HG03432 (cell line): ENCODE measurements around the gene FBXL16.
"Not testable (repeated sequence)": the region's sequence is repeated elsewhere in the genome, so short reads cannot be mapped to it uniquely, and the experiment has no call there.

Experiments
- ATAC-seq: cut with Tn5 transposase; IDR thresholded peaks from one replicate; pipeline ENCODE4 v1.9.1; 2021; ENCODE audit warnings: mild to moderate bottlenecking, moderate library complexity; ENCODE audit not compliant: unreplicated experiment

Gene FBXL16

DNA sequence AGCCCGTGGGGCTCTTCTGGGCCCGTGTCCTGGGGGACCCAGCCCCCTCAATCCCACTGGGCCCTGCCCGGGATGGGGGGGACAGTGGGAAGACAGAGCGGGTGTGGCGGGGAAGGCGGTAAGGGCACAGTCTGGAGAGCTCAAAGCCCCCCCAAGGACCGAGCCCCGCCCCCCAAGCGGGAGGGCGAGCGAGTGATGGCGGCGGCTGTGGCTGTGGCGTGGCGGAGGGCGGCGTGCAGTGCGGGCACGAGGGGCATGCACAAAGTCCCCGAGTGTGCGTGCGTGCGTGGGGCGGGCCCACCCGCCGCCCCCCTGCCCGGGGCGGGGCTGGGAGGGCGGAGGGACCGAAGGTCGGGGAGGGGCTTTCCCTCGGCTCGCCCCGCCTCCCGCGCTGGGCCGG, 11.8 kb downstream of the FBXL16 start:
- ATAC-seq, result no peak

DNA sequence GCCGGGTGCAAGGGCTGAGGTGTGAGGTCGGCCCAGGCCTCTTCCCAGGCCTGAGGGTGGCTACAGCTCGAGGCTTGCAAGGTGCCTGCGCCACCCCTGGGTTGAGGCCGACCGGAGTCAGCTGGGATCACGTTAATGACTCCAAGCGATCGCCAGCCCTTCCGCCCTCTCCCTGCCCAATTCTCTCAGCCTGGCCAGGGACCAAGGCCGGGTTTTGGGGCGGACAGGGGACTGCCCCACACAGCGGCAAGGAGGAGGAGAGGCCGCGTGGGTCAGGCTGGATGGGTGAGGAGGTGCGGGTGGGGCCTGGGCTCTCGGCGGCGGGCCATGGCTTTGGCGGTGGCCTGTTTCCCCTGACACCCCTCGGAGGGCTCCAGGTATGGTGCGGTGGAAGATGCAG, 12.2 kb downstream of the FBXL16 start:
- ATAC-seq, result no peak

DNA sequence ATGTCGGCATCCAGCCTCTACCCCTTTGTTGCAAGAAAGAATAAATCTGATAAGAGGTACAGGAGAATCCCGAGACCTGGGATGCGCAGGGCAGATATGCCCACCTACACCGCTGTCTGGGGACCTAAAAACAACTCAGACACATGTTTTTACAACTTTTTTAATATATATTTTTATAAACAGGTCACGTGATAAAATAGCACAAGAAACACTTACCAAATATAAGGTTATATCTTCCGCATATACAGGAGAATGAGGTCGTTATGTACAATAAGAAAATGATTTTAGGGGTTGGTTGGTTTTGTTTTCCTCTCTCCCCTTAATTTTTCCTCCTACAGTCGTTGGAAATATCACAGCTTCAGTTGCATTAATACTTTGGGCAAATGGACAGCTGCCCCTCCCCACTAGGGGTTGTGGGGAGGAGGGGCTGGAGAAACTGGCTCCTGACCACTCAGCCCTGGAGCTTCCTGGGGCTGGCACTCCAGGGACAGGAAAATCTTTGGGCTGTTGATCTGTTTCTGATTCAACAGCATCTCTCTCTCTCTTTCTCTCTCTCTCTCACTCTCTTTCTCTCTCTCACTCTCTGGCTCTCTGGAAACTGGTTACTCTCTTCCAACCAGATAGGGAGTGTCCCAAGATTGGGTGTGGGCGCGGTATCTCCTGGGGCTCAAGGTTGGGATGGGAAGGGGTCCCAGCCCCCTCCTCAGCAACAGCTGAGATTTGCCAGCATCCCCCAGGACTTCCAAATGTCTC, 13.1 kb downstream of the FBXL16 start:
- ATAC-seq, result no peak

DNA sequence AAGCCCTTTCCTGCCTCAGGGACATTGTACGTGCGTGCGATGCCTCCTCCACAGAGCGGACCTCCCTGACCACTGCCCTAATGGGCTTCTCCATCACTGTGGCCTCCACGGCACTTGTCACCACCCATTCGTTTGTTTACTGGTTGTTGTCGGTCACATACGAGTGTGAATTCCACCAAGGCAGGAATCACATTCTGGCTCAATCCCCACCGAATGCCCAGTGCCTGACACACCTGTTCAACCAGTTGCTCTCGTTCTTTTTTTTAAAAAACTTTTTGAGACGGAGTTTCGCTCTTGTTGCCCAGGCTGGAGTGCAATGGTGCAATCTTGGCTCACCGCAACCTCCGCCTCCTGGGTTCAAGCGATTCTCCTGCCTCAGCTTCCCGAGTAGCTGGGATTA, 14.4 kb downstream of the FBXL16 start:
- not testable (repeated sequence) for ATAC-seq

DNA sequence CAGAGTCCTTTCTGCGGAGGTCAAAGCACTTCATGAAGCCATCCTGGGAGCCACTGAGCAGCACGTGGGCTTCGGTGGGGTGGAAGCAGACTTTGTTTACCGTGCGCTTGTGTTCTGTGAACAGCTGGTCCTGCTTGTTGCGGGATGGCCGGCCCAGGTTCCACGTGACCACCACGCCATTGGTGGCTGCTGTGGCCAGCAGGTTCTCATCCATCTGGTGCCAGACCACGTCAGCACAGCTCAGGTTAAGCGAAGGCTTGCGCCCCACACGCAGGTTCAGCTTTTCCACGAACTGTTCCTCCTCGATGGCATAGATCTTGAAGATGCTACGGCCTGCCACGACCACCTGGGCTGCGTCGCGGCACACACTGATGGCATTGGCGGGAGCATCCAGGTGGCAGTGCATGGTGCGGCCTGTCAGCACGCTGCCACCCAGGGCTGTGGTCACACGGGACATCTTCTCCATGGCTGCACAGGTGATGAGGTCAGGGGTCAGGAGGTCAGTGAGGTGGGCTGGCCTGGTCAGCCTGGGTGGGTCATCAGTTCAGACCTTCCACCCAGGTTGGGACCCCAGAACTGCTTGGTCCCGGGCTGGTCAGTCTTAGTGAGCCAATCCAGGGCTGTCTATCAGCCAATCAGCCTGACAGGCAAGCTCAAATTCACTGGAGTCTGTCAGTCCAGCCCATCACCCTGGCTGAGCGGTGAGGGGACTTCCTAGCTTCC, 16.3 kb downstream of the FBXL16 start:
- ATAC-seq, result no peak

DNA sequence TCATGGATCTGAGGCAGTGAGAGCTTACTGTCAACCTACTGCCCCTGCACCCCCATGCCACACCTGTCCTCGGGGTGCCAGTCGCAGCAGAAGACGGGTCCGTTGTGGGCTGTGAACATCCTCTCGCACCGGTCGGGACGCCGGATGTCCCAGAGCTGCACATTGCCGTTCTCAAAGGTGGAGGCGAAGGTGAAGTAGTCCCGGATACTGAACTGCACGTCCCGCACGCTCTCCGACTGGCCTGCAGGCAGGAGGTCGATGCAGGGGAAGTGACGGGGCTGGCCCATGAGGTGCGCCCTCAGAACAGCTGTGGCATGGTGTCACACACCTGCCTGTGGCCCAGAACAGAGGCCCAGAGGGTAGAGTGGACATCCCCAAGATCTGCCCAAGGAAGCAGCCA, 18.1 kb downstream of the FBXL16 start:
- ATAC-seq, result no peak

DNA sequence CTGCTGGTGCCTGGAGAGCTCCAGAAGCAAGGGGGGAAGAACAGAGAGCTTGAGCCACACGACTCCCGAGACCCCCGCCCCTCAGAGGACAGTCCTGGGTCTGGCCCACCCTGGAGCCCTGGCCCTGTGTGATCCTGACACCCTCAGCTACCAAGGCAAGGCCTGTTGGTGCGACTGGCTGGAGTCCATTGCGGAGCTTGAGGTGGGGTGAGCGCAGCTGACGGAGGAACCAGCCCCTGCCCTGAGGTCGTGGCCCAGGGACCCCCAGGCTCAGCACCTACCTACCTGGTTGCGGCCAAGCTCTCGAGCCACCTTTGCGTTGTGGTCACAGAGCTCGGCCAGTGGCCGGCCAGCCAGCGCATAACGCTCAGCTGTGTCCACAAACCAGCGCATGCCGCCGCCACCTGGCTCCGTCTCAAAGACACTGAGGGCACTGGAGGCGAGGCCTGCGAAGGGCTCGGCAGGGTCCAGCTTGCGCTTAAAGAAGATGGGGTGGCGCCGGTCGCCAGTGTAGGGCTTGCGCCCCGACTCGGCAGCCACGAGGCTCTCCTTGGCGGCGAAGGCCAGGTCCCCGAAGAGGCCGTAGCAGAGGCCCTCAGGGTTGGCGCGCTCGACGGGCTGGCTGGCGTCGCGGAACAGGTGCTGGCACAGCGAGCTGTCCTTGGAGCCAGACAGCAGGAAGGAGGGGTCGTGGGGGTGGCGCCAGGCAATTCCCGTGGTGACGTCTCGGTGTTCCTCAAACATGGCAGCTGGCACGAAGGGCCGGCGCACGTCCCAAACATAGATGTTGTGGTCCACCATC, 18.9 kb downstream of the FBXL16 start:
- no peak for ATAC-seq

DNA sequence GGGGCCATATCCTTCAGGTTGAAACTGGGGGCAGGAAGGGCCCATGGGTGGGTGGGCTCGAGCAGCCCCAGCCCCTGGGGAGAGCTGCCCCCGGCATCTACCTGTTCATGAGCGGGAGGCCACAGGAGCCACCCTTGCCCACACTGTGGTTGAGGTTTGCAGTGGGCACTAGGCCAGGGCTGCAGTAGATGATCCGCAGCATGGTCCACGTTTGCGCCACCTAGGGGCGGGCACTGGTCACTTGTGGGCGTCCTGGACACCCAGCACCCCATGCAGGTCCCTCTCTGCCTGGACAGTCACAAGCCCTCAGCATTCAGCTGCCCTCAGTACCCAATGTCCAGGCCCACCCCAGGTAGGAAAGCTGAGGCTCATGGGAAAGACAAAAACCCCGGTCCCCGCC, 19.6 kb downstream of the FBXL16 start:
- no peak for ATAC-seq

DNA sequence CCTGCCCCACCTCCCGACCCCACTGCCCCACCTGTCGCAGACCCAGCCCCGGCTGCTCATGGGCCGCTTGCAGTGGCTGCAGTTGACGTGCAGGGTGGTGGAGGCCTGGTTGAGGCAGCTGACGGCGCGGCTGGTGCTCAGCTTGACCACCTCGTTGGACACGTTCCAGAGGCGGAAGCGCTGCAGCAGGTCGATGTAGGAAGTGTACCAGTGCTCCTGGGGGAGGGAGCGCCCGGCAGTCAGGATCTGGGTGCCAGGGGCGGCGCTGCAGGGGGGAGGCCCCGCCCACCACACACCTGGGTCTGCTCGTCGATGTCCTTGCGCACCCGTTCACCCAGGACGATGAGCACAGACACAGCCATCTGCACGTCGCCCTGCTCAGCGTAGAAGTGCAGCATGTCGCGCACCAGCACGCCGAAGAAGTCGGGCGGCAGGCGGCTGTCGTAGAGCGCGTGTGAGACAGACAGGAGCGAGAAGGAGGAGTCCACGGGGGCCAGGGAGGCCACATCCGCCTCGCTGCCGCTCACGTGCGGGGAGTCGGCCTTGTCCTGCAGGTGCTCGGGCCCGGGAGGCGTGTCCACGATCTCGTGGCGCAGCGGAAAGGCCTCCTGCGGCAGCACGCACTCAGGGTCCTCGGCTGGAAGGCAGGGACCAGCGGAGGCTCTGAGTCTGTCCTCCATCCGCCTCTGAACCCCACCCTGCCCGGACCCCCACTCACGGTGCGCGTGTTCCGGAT, 20.5 kb downstream of the FBXL16 start:
- ATAC-seq, result no peak

DNA sequence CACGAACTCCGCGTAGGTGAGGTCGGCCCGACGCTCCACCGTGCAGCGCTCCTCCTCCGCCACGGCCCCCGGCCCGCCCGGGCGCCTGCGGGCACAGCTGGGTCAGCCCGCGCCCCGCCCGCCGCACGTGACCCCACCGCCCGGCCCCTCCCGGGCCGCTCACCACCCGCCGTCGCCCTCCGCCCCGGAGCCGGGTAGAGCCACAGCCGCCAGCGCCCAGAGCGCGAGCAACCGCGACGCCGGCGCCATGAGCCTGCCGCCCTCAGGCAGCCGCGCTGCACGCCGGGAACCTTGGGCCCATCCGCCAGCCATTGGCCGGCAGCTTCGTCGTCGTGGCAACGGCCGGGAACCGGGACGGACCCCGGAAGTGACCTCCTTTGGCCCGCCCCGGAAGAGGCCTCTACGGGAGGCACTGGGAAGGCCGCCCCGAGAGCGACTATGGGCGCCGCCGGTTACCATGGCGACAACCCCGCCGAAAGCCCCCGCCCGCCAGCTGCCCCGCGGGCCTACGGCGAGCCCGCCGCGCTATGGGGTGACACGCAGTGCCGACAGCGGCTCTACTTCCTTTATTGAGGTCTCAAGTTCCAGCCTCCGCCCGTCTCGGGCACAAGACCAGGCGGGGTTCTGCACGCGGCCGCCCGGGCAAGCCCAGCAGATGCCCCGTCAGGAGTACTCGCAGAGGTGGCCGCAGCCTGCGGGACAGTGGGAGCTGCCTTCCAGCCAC, 21.4 kb downstream of the FBXL16 start, which contains the start of gene JMJD8:
JMJD8 (minus strand) TSS at position 264 of the 724 bp plus-strand sequence; CDS start at position 249, 15 bp downstream.
- peak; percentile 61 for ATAC-seq

DNA sequence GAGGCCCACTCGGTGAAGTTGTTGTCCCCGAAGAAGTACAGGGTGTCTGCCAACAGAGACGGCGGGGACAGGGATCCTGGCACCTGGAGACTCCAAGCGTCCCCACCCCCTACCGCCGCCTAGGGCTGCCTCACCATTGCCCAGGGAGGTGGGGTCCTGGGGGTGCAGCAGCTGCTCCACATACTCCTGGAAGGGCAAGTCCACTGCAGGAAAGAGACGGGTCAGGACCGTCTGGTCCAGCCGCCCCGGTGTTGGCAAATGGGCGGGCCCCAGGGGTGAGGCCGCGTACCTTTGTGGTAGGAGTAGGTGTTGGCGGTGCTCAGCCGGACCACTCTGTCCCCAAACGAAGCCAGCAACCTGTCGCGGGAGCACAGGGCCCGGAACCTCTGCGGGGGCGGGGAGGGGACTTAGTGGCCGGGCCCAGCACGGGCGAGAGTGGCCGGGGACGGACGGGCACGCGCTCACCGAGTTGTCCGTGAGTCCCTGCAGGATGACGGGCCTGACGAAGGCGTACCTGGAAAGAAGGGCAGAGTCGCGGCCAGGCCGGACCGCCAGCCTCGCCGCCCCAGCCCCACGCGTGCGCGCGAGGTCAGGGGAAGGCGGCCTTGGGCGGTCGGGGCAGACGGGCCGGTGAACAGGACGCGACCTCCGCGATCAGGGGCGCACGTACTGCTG, 22.1 kb downstream of the FBXL16 start:
- ATAC-seq, result no peak

DNA sequence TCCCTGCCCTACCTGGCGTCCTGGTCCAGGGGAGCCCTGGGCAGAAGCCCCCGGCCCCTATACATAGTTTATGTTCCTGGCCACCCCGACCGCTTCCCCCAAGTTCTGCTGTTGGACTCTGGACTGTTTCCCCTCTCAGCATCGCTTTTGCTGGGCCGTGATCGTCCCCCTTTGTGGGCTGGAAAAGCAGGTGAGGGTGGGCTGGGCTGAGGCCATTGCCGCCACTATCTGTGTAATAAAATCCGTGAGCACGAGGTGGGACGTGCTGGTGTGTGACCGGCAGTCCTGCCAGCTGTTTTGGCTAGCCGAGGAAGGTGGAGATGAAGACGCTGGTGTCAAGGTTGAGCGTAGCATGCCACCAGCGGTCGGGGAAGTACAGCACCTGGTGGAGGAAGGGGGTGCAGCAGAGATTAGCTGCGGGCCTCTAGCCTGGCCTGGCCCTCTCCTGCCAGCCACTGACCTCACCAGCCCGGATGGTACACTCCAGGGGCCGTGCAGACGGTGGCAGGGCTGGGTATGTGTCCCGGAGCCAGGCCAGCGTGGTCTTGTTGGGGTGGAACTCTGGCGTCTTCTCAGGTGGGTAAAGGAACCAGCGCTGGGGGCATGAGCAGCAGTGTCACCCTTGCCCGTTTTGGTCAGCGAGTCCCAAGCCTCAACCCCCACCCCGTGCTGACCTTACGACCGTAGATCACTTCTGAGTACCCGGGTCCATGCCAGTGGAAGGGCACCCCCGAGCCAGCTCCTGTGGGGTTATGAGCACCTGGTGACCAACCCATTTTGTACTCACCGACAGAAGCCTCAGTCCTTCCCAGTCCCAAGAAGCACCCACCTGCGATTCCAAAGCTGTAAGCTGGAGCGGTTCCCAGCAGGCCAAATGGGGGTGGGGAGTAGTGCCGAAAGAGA, 22.9 kb downstream of the FBXL16 start:
- no peak for ATAC-seq

DNA sequence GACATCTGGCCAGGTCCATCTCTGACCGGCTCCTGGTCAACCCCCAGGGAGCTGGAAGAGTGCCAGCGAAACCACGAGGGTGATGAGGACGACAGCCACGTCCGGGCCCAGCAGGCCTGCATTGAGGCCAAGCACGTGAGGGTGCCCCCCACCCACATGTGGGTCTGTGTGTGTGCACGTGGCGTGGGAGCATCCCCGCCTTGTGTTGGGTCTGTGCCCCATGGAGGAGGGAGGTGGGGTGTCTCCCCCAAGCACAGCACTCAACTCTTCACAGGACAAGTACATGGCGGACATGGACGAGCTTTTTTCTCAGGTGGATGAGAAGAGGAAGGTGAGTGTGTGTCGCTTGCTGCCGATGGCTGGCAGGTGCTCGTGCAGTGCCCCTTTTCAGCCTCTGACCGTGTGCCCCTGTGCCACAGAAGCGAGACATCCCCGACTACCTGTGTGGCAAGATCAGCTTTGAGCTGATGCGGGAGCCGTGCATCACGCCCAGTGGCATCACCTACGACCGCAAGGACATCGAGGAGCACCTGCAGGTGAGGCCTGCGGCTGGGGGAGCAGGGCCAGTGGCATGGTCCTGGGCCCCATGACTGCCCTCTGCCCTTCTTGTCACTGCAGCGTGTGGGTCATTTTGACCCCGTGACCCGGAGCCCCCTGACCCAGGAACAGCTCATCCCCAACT, 23.7 kb downstream of the FBXL16 start:
- no peak for ATAC-seq

DNA sequence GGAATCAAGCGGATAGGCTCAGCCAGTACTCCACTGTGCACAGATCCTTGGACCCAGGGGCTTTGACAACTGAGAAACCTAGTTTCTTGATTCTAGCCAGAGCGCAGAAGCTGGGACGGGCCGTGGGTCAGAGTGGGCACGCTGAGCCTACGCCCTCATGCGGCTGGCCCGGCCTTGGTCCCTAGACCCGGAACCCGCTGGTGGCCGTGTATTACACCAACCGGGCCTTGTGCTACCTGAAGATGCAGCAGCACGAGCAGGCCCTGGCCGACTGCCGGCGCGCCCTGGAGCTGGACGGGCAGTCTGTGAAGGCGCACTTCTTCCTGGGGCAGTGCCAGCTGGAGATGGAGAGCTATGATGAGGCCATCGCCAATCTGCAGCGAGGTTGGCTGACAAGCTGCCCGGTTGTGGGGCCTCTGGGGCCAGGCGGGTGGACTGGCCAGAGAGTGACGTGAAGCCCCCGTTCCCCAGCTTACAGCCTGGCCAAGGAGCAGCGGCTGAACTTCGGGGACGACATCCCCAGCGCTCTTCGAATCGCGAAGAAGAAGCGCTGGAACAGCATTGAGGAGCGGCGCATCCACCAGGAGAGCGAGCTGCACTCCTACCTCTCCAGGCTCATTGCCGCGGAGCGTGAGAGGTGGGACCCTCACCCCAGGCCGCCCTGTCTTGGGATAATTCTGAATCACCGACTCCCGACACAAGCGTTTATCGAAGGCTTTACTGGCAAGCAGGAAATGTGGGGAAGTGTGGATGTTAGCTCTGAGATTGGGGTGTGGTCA, 24.4 kb downstream of the FBXL16 start:
- no peak for ATAC-seq

DNA sequence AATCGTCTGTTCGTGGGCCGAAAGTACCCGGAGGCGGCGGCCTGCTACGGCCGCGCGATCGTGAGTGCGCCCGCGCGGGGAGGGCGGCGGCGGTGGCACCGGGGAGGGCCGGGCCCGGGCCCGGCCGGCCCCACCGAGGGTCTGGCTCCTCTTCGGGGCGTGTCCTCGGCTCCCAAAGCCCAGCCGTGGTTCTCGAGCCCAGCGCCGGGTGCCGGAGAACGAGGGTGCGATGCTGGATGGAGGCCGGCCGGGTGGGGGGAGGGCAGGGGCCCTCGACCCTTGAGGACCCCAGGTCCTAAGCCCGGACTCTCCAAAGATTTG, 25.0 kb downstream of the FBXL16 start:
- ATAC-seq, result peak; percentile 1

DNA sequence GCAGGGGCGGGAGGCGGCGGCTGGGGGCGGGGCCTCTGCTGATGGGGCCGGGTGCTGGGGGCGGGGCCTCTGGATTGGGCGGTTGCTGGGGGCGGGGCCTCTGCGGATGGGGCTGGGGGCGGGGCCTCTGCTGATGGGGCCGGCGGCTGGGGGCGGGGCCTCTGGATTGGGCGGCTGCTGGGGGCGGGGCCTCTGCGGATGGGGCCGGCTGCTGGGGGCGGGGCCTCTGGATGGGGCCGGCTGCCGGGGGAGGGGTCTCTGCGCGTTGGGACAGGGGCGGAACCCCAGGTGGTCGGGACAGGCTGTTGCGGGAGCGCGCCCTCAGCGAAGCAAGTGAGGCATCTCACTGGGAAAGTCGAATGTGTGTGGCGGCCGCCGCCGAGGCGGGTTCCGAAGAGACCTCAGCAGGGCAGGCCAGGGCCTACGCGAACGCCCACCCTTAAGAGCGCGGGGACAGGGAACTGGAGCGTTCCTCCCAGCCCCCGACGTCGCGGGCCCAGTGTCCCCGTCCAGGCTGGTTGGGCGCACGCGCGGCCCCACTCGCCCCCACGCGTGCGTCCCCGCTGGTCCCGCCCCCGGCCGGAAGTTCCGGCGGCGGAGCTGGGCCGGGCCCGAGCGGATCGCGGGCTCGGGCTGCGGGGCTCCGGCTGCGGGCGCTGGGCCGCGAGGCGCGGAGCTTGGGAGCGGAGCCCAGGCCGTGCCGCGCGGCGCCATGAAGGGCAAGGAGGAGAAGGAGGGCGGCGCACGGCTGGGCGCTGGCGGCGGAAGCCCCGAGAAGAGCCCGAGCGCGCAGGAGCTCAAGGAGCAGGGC, 25.6 kb downstream of the FBXL16 start, which contains the start of gene STUB1:
STUB1 (plus strand) TSS at position 597 of the 811 bp plus-strand sequence; CDS start at position 713, 116 bp downstream.
- peak; percentile 40 for ATAC-seq
